CD14-positive monocyte (primary cell): ENCODE measurements around the gene ZDHHC15. TPM values are rescaled to one million over a fixed set of nuclear protein-coding genes. Genes with fewer than 3 reads are reported as not detected.
"Not testable (repeated sequence)": the region's sequence is repeated elsewhere in the genome, so short reads cannot be mapped to it uniquely, and the experiment has no call there.

Source experiments
- DNase-seq, 3 donors: peaks; one replicate each; pipeline ENCODE4 v3.0.0-alpha.2; 2011 to 2022
- H2AFZ ChIP-seq: 2 replicates; pipeline ENCODE4 v1.6.0; 2012; ENCODE audit warnings: mild to moderate bottlenecking, low read depth, low read length, inconsistent platforms; ENCODE audit not compliant: insufficient read depth, poor library complexity, severe bottlenecking
- H3K27ac ChIP-seq, 2 donors: 1 replicate in 1 of 2; 2 replicates in 1 of 2; pipeline ENCODE4 v1.5.1; 2012 to 2013; ENCODE audit warnings: low read length in 2 of 2, control low read depth in 1 of 2, inconsistent platforms in 1 of 2, low read depth in 1 of 2, mild to moderate bottlenecking in 1 of 2
- H3K27me3 ChIP-seq, 2 donors: one replicate each; pipeline versions ENCODE4 v1.6.0 to v1.6.1; 2011 to 2013; ENCODE audit warnings: low read length in 2 of 2; ENCODE audit not compliant: control insufficient read depth in 2 of 2, insufficient read depth in 2 of 2
- H3K36me3 ChIP-seq, 2 donors: replicated peaks in 1 of 2; 1 replicate in 1 of 2; 2 replicates in 1 of 2; pipeline versions ENCODE4 v1.5.1 to v1.6.1; 2012 to 2013; ENCODE audit warnings: low read length in 2 of 2, control low read depth in 1 of 2, inconsistent platforms in 1 of 2, mild to moderate bottlenecking in 1 of 2; ENCODE audit not compliant: insufficient read depth in 2 of 2, control insufficient read depth in 1 of 2
- H3K4me1 ChIP-seq, 2 donors: 1 replicate in 1 of 2; 2 replicates in 1 of 2; pipeline versions ENCODE4 v1.5.1 to v1.6.1; 2012 to 2013; ENCODE audit warnings: low read length in 2 of 2, control low read depth in 1 of 2, inconsistent platforms in 1 of 2, mild to moderate bottlenecking in 1 of 2, moderate library complexity in 1 of 2; ENCODE audit not compliant: insufficient read depth in 2 of 2, control insufficient read depth in 1 of 2
- H3K4me2 ChIP-seq: replicated peaks from 2 replicates; pipeline ENCODE3; 2012; ENCODE audit warnings: low read length, moderate library complexity, mild to moderate bottlenecking; ENCODE audit not compliant: poor library complexity, severe bottlenecking; ENCODE audit errors: extremely low read depth
- H3K4me3 ChIP-seq, 3 experiments: fragments of 200-600 bp in 1 of 3; sonication (generic) in 1 of 3; replicated peaks in 1 of 3; 1 replicate in 2 of 3; 2 replicates in 1 of 3; pipeline ENCODE4 v1.5.1; 2011 to 2013; ENCODE audit warnings: low read length in 3 of 3, mild to moderate bottlenecking in 3 of 3, control low read depth in 2 of 3, low read depth in 2 of 3, inconsistent platforms in 1 of 3, moderate library complexity in 1 of 3
- H3K79me2 ChIP-seq: 2 replicates; pipeline ENCODE4 v1.6.0; 2012; ENCODE audit warnings: mild to moderate bottlenecking, control low read depth, inconsistent platforms, low read length, moderate library complexity; ENCODE audit not compliant: insufficient read depth
- H3K9ac ChIP-seq: 2 replicates; pipeline ENCODE4 v1.6.0; 2017; ENCODE audit warnings: low read length, mild to moderate bottlenecking; ENCODE audit not compliant: insufficient read depth, poor library complexity, severe bottlenecking
- H3K9me3 ChIP-seq, 2 donors: replicated peaks in 1 of 2; 1 replicate in 1 of 2; 2 replicates in 1 of 2; pipeline versions ENCODE4 v1.5.1 to v1.6.1; 2012 to 2013; ENCODE audit warnings: low read length in 2 of 2, control low read depth in 1 of 2; ENCODE audit not compliant: control insufficient read depth in 1 of 2, insufficient read depth in 1 of 2
- H4K20me1 ChIP-seq: 2 replicates; pipeline ENCODE4 v1.6.0; 2012; ENCODE audit warnings: mild to moderate bottlenecking, low read length, control low read depth, moderate library complexity; ENCODE audit not compliant: insufficient read depth
- H3K27ac Mint-ChIP-seq, 7 donors: one replicate each; pipeline ENCODE4 v1.8.0; 2020; ENCODE audit warnings: mild to moderate bottlenecking in 7 of 7, mixed read lengths in 7 of 7, moderate library complexity in 6 of 7, inconsistent platforms in 2 of 7
- H3K27me3 Mint-ChIP-seq, 3 donors: one replicate each; pipeline ENCODE4 v1.8.0; 2021 to 2022; ENCODE audit warnings: low read depth in 3 of 3, mild to moderate bottlenecking in 3 of 3, mixed read lengths in 3 of 3, moderate library complexity in 3 of 3, inconsistent platforms in 1 of 3
- H3K36me3 Mint-ChIP-seq, 2 donors: one replicate each; pipeline ENCODE4 v1.8.0; 2020; ENCODE audit warnings: mixed read lengths in 2 of 2, inconsistent platforms in 1 of 2, mild to moderate bottlenecking in 1 of 2
- H3K4me1 Mint-ChIP-seq: one replicate; pipeline ENCODE4 v1.8.0; 2020; ENCODE audit warnings: mild to moderate bottlenecking, mixed read lengths
- H3K4me3 Mint-ChIP-seq, 2 donors: one replicate each; pipeline ENCODE4 v1.8.0; 2020; ENCODE audit warnings: mild to moderate bottlenecking in 2 of 2, mixed read lengths in 2 of 2, moderate library complexity in 1 of 2
- H3K9me3 Mint-ChIP-seq, 7 donors: one replicate each; pipeline ENCODE4 v1.8.0; 2020 to 2022; ENCODE audit warnings: mixed read lengths in 7 of 7, mild to moderate bottlenecking in 6 of 7, moderate library complexity in 6 of 7, inconsistent platforms in 2 of 7
- intact Hi-C, 2 donors: fragments of 100-400 bp; cut with micrococcal nuclease; formaldehyde crosslinking; loops; one replicate each; pipeline versions ENCODE4 v1.15.0 to v1.15.1; 2023
- polyA plus RNA-seq, 3 donors: library from polyadenylated mRNA; depleted of rRNA in 1 of 3; unstranded in 2 of 3; stranded (reverse) in 1 of 3; fragments of 300-500 nt in 2 of 3; fragments of >200 nt in 1 of 3; fragmentation: Illumina TruSeq in 2 of 3; gene quantifications; 1 replicate in 2 of 3; 2 replicates in 1 of 3; pipeline ENCODE4 v1.2.3, GENCODE V29; 2012 to 2021
- TF ChIP-seq, protein P1 (sequence below): fragments of 200-600 bp; IDR thresholded peaks from one replicate; pipeline ENCODE4 v1.8.0; 2022; ENCODE audit warnings: antibody characterized with exemption, mild to moderate bottlenecking

The ZDHHC15 gene
- polyA plus RNA-seq, 3 donors, result not detected

DNA sequence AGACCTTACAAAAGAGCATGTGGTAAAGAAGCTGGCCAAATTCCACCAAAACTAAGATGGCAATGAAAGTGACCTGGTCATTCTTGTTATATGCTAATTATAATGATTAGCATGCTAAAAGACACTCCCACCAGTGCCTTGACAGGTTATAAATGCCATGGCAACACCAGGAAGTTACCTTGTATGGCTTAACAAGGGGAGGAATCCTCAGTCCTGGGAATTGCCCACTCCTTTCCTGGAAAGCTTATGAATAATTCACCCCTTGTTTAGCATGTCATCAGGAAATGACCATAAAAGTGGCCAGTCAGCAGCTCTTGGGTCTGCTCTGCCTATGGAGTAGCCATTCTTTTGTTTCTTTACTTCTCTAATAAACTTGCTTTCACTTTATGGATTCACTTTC is 161.0 kb downstream of the ZDHHC15 start:
- no peak for DNase-seq
- no peaks in the 10 kb centered on the region for H4K20me1 ChIP-seq
- H3K4me3 Mint-ChIP-seq, result no peak overlapping the region
- no peaks in the 10 kb centered on the region for H3K36me3 Mint-ChIP-seq
- H3K4me1 Mint-ChIP-seq, result no peaks in the 10 kb centered on the region
- H3K79me2 ChIP-seq, result no peaks in the 10 kb centered on the region
- peaks cover 0 to 21% (median 4%) of the 10 kb centered on the region in 7 donors for H3K9me3 Mint-ChIP-seq
- no peaks in the 10 kb centered on the region for H3K4me1 ChIP-seq
- H3K27me3 ChIP-seq, result no peaks in the 10 kb centered on the region
- no peaks in the 10 kb centered on the region for H3K36me3 ChIP-seq
- no peak overlapping the region for H2AFZ ChIP-seq
- H3K4me3 ChIP-seq, result no peak overlapping the region
- H3K27ac ChIP-seq, result no peak overlapping the region
- TF ChIP-seq, protein P1, sequence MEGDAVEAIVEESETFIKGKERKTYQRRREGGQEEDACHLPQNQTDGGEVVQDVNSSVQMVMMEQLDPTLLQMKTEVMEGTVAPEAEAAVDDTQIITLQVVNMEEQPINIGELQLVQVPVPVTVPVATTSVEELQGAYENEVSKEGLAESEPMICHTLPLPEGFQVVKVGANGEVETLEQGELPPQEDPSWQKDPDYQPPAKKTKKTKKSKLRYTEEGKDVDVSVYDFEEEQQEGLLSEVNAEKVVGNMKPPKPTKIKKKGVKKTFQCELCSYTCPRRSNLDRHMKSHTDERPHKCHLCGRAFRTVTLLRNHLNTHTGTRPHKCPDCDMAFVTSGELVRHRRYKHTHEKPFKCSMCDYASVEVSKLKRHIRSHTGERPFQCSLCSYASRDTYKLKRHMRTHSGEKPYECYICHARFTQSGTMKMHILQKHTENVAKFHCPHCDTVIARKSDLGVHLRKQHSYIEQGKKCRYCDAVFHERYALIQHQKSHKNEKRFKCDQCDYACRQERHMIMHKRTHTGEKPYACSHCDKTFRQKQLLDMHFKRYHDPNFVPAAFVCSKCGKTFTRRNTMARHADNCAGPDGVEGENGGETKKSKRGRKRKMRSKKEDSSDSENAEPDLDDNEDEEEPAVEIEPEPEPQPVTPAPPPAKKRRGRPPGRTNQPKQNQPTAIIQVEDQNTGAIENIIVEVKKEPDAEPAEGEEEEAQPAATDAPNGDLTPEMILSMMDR, result no peak
- H3K9ac ChIP-seq, result no peak overlapping the region
- no peaks in the 10 kb centered on the region for H3K27me3 Mint-ChIP-seq
- H3K4me2 ChIP-seq, result no peak overlapping the region
- no peak overlapping the region for H3K27ac Mint-ChIP-seq
- H3K9me3 ChIP-seq, result peaks cover 0 to 4% of the 10 kb centered on the region in 2 donors
- intact Hi-C loops, result no loop called here

DNA sequence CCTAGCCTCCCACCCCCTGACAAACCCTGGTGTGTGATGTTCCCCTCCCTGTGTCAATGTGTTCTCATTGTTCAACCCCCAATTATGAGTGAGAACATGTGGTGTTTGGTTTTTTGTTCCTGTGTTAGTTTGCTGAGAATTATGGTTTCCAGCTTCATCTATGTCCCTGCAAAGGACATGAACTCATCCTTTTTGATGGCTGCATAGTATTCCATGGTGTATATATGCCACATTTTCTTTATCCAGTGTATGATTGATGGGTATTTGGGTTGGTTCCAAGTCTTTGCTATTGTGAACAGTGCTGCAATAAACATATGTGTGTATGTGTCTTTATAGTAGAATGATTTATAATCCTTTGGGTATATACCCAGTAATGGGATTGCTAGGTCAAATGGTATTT is 174.2 kb downstream of the ZDHHC15 start:
- H3K4me1 Mint-ChIP-seq, H3K27ac Mint-ChIP-seq, H3K27me3 Mint-ChIP-seq, H3K36me3 ChIP-seq, H3K4me3 Mint-ChIP-seq, H3K79me2 ChIP-seq, H4K20me1 ChIP-seq, H3K36me3 Mint-ChIP-seq, H3K27me3 ChIP-seq, intact Hi-C loops, H3K27ac ChIP-seq, H3K4me1 ChIP-seq, H3K4me2 ChIP-seq, H3K4me3 ChIP-seq, DNase-seq, H3K9ac ChIP-seq, H2AFZ ChIP-seq, H3K9me3 ChIP-seq: not testable (repeated sequence)
- H3K9me3 Mint-ChIP-seq, result peaks cover 4 to 22% (median 12%) of the 10 kb centered on the region in 7 donors
